ENCODE measurements around the gene ZNF148.
A peak's percentile ranks its signal among the peaks of the same experiment; 100 is the strongest.

Gene ZNF148

GRCh38 chr3:125186261-125186787, 188.8 kb downstream of the ZNF148 start:
- peak; percentile 23 for DNase-seq

GRCh38 chr3:125185805-125186204, 189.3 kb downstream of the ZNF148 start:
- no peak for DNase-seq

GRCh38 chr3:125179884-125180240, 195.3 kb downstream of the ZNF148 start:
- no peak for DNase-seq

- DNase-seq = no peak
Observed at GRCh38 chr3:125179143-125179883, 195.8 kb downstream of the ZNF148 start.

GRCh38 chr3:125177746-125178145, 197.4 kb downstream of the ZNF148 start:
- no peak for DNase-seq
